Tongue (tissue), 2 donors: ENCODE results near the gene RUSF1. TPM values are rescaled to one million over a fixed set of nuclear protein-coding genes. Genes with fewer than 3 reads are reported as not detected.
"Not testable (repeated sequence)": the region's sequence is repeated elsewhere in the genome, so short reads cannot be mapped to it uniquely, and the experiment has no call there.

Source experiments
- DNase-seq: peaks from one replicate; pipeline ENCODE4 v3.0.0-alpha.2; 2015
- total RNA-seq: library from RNA; depleted of rRNA; stranded (reverse); fragments of >200 nt; gene quantifications from one replicate; pipeline ENCODE4 v1.2.3, GENCODE V29; 2014

The RUSF1 gene
- 58.9 TPM for total RNA-seq

DNA sequence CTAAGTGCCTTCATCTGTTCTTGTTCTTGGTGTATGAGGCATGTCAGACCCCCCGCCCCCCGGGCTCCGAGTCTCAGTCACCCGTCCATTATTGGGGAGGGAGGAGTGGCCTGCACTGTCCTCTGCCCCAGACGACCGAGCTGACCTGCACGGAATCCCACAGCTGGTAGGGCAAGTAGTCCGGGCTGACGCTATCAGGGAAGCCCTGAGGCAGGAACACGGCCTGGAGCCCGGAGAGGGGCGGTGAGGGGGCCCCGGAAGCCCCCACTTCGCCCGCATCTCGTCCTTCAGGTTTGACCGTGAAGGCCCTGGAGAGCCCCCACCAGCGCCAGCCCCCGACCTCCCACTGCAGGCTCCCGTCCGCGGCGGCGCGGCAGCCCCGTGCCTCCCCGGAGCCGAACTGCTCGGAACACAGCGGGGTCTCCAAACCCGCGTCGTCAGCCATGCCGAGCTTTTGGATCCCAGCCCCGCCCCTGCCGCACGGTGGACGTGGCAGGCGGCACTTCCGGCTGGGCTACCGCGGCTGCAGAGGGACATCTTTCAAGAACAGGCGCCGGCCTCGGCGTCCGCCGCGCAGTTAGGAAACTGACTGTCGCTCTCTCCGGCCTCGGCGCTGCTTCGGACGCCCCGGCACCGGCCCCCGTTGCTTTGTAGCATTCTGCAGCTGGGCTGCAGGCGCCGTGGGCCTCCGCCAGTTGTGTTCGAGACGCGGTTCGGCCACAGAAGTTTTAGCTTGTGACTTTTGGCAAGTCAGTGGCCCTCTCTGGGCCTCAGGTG is at the start of gene RUSF1:
Gene RUSF1 (minus strand): TSS at position 463 of the 777 bp plus-strand sequence. CDS start 18 bp downstream, at position 445.
- DNase-seq = peak; percentile 96

- no peak for DNase-seq
Measured at GRCh38 chr16:31542763-31543162, 34.6 kb upstream of the RUSF1 start.

DNA sequence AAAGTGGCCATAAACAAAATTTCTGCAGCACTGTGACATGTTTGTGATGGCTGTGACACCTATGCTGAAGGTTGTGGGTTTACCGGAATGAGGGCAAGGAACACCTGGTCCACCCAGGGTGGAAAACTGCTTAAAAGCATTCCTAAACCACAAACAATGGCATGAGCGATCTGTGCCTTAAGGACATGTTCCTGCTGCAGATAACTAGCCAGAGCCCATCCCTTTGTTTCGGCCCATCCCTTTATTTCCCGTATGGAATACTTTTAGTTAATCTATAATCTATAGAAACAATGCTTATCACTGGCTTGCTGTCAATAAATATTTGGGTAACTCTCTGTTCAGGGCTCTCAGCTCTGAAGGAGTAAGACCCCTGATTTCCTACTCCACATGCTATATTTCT is 31.6 kb upstream of the RUSF1 start:
- not testable (repeated sequence) for DNase-seq

- DNase-seq = not testable (repeated sequence)
Measured at GRCh38 chr16:31538243-31538598, 30.0 kb upstream of the RUSF1 start.

DNA sequence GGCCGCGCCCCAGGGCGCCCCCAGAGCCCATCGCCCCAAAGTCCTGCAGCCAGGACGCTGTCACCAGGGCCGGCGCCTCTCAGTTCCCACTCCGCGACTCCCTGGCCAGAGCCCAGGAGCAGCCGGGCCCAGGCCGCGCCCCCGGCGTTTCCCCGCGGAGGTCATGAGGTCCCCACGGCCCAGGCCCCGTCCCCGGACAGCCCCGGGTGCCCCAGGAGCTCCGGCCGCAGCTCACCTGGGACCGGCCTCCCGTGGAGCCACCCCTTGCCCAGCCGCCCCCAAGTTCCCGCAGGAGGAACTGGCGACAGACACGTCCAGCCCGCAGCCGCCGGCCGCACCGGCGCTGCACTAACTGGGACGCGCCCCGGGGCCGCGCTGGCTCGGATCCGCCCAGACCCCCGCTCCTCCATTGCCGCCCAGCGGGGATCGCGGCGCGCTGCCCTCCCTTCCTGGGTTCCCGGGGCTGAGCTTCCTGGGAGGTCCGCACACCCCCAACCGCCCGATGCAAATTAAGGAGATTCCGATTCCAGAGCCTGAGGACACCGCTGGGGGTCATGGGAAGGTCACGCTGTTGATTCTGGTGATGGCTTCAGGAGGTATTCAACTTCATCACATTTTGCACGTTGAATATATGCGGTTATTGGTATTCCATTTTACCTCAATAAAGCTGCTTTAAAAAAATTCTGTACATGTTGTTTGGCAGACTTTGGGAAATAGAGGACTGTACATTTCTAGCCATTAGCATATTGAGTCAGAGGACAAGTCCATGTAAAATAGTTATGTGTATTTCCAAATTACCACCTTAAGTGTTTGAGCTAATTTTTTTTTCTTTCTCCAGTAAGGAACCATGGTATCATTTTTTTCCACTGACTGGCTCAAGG is 29.4 kb upstream of the RUSF1 start:
- peak; percentile 15 for DNase-seq

DNA sequence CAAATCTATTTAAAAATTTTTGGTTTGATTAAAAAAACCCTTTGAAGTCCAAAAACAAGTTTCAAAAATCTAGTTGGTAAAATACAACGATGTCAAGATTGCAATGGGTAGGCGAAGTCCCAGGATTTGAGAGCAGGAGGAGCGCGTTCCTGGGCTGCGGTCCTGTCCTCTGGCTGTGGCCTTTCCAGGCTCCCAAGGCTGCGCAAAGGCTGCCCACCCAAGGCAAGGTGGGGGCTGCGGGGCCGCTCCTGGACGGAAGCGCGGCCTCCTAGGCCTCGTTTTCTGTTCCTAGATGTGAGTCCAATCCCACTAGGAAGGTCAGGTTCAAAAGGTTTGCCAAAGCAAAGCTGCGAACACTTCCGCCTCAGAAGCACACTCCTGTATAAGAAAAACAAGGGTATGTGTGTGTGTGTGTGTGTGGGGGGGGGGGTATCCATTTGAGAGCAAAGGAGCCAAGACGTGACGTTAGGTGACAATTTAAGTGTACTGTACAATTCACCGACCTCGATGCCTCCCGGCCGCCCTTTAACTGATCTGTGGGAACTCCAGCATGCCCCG is 28.7 kb upstream of the RUSF1 start:
- no peak for DNase-seq

- DNase-seq = no peak
Measured at GRCh38 chr16:31535737-31536136, 27.5 kb upstream of the RUSF1 start.

DNA sequence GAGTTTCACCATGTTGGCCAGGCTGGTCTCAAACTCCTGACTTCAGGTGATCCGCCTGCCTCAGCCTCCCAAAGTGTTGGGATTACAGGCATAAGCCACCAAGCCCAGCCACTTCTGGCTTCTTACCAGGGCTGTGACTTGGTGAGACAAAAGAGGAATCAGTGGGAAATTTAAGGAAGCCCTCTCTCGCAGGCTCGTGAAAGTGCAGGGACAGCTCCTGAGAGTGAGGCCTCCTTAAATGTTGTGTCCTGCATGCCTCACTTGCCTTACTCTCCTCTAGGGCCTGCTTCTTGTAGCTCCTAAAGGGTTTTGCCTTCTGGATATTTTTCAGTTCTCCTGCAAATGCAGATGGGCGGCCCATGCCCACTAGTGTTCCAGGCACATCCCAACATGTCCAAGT is 24.7 kb upstream of the RUSF1 start:
- no peak for DNase-seq

DNA sequence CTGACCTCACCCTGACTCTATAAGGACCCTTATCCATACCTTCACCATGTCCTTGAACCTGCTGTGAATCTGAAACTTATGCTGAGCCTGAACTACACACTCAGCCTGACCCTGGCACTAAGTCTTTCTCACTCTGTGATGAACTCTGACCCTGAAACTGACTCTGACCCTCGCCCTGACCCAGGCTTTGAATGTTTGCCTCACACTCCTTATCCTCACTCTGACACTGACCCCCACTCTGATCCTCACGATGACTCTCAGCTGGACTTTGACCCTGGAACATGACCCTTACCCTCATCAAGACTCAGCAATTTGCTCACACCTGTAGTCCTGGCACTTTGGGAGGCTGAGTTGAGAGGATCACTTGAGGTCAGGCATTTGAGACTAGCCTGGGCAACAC is 23.9 kb upstream of the RUSF1 start:
- no peak for DNase-seq

DNA sequence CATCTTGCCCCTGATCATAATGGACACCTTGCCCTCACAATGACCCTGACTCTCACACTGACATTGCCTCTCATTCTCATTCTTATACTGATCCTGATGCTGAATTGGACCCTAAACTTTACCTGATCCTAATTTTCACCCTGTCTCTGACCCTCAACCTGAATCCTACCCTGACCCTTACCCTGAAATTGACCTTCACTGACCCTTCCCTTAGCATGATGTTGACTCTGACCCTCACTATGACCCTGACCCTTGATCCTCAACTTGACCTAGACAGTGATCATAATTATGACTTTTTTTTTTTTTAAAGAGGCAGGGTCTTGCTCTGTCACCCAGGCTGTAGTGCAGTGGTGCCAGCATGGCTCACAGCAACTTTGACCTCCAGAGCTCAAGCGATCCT is 22.9 kb upstream of the RUSF1 start:
- no peak for DNase-seq

- DNase-seq = no peak
Measured at GRCh38 chr16:31530405-31530804, 22.2 kb upstream of the RUSF1 start.

GRCh38 chr16:31529937-31530312 is 21.7 kb upstream of the RUSF1 start:
- DNase-seq = no peak

DNA sequence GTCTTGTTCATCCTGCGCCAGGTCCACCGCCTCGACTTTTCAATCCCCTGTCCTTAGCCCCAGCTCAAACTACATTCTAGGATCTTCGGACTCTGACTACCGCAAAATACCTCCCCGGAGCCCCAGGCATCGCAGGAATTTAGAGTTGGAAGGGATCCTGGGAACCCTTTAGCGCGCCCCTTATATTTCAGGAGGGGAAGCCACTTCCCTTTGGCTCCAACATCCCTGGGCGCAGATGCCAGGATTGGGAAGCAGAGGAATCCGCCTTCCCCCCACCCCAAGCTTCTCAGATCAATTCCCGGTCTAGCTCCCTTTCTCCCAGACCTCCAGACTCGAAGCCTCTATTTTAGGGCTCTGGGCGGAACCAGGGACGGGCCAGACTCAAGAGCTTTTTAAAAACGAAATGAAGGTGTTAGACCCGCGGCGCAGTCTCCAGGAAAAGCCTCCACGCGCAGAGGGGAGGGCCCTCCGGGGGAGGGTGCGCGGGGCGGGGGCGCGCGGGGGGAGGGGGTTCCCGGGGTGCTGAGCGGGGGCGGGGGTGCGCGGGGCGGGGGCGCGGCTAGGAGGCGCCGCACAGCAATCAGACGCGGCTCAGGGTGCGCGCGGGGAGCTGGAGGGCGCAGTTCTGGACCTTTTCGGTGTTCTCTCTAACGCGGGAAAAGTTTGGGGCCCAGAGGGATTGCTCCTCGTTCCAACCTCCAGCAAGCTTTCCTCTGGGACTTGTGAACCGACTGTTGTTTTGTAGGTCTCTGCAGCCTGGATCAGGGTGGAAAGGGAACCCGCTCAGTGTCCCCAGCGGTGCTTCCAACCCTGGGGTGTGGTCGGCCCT is 21.1 kb upstream of the RUSF1 start:
- DNase-seq = peak; percentile 72

GRCh38 chr16:31528523-31529107 is 20.4 kb upstream of the RUSF1 start:
- no peak for DNase-seq

GRCh38 chr16:31527734-31528274 is 19.6 kb upstream of the RUSF1 start, which contains the start of gene AHSP:
TSS of gene AHSP (plus strand) at chr16:31527900. CDS start at chr16:31528140, 240 bp downstream.
- DNase-seq = no peak

DNA sequence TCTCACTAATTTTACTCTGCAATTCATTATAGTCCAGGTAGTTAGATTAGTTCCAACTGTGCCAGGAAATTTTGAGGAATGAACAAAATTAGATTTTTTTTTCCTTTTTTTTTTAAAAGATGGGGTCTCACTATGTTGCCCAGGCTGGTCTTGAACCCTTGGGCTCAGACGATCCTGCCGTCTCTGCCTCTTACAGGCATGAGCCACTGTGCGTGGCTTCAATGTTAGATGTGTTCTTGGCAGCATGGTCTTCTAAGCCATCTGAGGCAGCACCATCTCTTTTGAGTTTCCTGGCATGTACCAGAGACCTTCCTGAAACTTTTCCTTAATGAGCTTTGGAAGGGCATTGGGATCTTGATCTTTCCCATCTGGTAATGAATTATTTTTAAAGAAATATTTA is 16.9 kb upstream of the RUSF1 start:
- DNase-seq = no peak

DNA sequence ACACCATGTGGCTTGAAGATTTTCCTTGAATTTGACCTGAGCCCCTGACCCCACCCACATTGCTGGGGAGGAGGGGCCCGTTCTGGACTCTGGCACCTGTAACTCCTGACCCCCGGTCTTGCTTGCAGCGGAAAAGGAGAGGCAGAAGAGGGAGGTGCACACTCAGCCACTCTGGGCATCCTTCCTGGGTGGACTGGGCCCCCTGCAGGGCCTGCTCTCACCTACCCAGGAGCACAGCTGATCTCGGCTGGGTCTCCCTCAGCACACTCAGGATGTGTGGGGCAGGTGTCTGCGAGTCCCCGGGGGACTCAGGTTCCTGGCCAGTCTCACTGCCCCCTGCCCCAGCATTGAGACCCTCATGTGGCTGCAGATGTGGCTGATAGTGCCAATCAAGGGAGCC is 15.6 kb upstream of the RUSF1 start:
- DNase-seq = not testable (repeated sequence)

GRCh38 chr16:31522071-31522470 is 13.9 kb upstream of the RUSF1 start:
- no peak for DNase-seq

GRCh38 chr16:31521368-31521767 is 13.2 kb upstream of the RUSF1 start:
- no peak for DNase-seq

GRCh38 chr16:31519759-31520431 is 11.7 kb upstream of the RUSF1 start:
- no peak for DNase-seq
